Measurements from ENCODE around the gene SYT15B.
"Not testable (repeated sequence)": the region's sequence is repeated elsewhere in the genome, so short reads cannot be mapped to it uniquely, and the experiment has no call there.

Gene SYT15B

DNA sequence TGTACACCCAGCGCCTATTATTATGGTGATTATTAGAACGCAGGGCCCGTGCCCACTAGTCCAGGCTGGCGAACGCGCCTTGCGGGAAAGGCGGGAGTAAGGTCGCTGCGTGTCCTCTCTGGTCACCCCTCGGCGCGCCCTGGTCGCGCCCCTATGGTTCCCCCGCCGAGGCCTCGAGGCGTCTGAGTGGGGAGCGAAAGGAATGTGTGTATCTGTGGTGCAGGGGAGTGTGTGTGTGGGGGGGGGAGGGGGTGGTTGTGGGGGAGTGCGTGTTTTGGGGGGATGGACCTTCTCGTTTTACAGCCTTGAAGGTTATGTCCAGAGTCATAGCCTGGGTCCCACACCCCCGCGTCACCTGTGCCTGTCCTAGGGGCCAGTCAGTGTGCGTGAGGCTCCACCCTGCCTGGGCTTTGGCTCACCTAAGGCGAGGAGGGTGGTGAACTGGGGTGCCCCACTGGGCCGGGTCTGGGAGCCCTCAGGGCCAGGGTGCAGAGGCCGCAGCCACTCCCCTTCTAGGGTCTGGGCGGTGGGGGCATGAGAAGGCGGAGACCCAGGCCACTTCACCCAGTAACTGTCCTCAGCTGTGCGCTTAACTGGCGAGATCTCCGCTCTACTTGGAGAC is at the start of gene SYT15B:
TSS of gene SYT15B (minus strand) at position 39 of the 622 bp plus-strand sequence. CDS start 952 bp downstream, outside the sequence.
- H3K4me3 Mint-ChIP-seq; H3K27me3 Mint-ChIP-seq; H3K36me3 Mint-ChIP-seq (ENCODE audit: low read depth); H3K27ac Mint-ChIP-seq; H3K4me1 Mint-ChIP-seq (ENCODE audit: low read depth); H3K9me3 Mint-ChIP-seq: not testable (repeated sequence)

DNA sequence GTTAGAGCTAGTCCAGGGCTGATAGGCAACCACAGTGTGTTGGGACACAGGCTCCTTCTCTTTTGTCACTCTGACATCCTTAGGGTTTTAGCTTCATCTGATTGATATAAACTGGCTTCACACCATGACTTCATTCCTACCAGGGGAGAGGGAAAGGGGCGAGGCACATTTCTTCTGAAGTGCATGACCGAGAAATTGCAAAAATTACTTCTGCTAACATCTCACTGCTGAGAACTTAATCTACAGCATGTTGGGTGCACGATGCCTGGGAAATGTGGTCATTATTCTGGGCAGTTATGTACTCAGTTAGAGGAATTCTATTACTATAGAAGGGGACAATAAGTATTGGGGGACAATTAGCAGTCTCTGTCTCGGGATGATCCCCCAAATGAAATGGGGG is 16.2 kb upstream of the SYT15B start:
- not testable (repeated sequence) for H3K27ac Mint-ChIP-seq; H3K27me3 Mint-ChIP-seq; H3K36me3 Mint-ChIP-seq (ENCODE audit: low read depth); H3K4me3 Mint-ChIP-seq; H3K9me3 Mint-ChIP-seq; H3K4me1 Mint-ChIP-seq (ENCODE audit: low read depth)

DNA sequence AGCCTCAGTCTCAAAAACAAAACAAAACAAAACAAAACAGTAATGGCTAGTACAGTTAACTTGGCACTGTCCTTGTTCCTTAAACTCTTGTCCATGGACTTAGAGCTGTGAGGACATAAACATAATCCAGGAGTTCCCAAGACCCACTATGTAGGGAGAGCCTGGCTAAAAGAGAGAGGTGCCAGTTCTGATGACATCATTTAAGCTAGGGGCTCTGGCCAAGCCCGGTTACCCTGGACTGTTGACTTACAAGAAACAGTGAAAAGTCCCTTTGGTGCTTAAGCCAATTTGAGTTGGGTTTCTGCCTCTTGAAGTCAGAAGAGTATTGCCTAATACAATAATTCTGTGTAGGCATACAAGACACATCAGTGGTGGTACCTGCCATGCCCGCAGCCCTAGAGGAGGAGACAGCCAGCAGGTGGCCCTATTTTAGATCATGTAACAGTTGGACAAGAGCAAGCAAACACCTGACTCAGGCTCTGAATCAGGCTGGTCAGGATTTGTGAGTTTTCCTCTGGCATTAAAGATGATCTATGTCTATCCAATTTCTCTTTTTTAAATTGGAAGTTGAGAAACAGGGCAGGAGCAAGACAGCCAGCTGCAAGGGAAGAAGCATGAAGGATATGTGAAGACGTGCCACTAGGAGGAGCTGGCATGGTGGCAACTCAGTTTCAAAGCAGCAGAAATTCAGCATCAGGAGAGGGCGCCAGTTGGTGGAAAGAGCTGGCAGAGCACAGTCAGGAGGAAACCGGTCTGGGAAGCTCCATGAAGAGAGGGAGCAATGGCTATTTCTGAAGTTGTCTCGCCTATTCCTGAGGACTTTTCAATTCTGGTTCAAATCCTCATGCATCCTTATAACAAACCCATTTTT is 12.2 kb upstream of the SYT15B start:
- not testable (repeated sequence) for H3K4me3 Mint-ChIP-seq; H3K27me3 Mint-ChIP-seq; H3K27ac Mint-ChIP-seq; H3K36me3 Mint-ChIP-seq (ENCODE audit: low read depth); H3K4me1 Mint-ChIP-seq (ENCODE audit: low read depth); H3K9me3 Mint-ChIP-seq

DNA sequence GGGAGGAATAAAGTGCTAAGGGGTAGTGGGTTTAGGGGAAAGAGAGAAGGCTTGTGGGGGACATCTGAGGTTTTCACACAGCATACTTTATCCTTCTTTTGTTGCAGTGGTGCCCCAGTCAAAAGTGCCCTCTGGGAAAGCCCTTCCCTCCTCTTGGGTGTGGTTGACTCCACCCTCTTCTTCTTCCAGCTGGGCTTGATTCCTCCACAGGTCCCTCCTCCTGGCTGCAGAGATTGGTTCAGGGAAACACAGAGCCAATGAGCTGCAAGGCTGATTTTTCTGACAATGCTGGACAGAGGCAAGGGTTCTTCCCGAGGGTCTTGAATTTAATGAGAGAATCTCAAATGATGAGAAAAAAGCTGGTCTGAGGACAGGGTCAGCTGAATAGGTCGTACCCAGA is 7.4 kb upstream of the SYT15B start:
- H3K27ac Mint-ChIP-seq; H3K27me3 Mint-ChIP-seq; H3K9me3 Mint-ChIP-seq; H3K36me3 Mint-ChIP-seq (ENCODE audit: low read depth); H3K4me1 Mint-ChIP-seq (ENCODE audit: low read depth); H3K4me3 Mint-ChIP-seq: not testable (repeated sequence)

DNA sequence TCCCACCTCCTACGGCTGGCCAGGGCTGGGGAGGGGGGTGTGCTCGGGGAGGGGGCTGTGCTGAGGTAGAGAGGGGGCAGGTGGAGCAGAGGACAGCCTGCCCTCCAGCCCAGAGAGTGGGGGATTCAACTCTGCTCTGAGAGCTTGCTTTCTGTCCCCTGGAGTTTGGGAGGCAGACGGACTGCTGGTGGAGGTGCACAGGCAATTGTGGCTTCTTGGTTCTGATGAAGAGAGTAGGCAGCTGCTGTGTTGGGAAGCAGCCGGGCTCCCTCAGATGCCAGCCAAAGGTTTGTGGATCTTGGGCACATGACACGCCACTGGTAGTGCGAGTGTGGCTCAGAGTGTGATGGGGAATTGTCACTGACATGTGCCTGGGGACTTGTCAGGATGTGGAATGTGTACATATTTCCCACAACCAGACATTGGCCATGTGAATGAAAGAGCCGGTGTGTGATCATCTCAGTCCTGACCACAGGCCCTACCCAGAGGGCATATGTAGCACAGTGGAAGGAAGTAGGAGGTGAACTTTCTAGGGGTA is 5.3 kb upstream of the SYT15B start:
- H3K4me3 Mint-ChIP-seq; H3K9me3 Mint-ChIP-seq; H3K27ac Mint-ChIP-seq; H3K36me3 Mint-ChIP-seq (ENCODE audit: low read depth); H3K4me1 Mint-ChIP-seq (ENCODE audit: low read depth); H3K27me3 Mint-ChIP-seq: not testable (repeated sequence)

DNA sequence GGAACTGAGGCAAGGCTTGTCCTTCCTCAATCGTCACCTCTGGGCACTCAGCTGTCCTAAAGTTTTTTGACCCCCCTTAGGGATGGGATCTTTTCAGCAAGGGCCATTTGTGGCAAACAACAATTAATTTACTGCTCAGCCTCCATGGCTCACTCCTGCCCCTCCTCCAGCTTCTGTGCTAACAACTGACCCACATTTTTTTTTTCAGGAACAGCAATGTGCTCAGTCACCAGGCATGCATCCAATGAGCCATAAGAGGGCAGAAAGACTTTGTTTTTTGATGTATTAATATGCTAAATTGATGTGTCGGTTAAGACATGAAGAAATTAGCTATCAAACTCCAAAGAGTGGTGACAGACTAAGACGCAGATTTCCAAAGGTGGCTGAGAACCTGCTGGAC is 4.7 kb upstream of the SYT15B start:
- not testable (repeated sequence) for H3K27me3 Mint-ChIP-seq; H3K9me3 Mint-ChIP-seq; H3K36me3 Mint-ChIP-seq (ENCODE audit: low read depth); H3K4me1 Mint-ChIP-seq (ENCODE audit: low read depth); H3K27ac Mint-ChIP-seq; H3K4me3 Mint-ChIP-seq

DNA sequence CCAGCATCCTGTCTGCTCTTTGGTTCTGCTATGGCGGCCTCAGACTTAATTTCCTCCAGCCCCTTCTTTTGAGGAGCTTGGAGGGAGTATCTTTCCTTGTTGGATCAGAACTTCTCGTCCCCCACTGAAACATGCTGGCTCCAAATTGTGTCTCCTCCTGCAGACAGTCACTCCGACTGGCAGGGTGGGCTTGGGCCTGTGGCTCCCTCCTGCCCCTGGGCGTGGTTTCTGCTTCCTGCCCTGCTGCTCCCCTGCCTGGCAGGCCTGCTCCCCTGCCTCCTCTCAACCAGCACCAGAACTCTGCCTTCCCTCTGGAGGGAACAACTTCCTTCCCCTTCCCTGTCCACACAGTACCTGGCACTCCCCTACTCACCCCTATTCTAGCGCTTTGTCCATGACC is 3.8 kb upstream of the SYT15B start:
- not testable (repeated sequence) for H3K4me1 Mint-ChIP-seq (ENCODE audit: low read depth); H3K27ac Mint-ChIP-seq; H3K27me3 Mint-ChIP-seq; H3K4me3 Mint-ChIP-seq; H3K36me3 Mint-ChIP-seq (ENCODE audit: low read depth); H3K9me3 Mint-ChIP-seq

DNA sequence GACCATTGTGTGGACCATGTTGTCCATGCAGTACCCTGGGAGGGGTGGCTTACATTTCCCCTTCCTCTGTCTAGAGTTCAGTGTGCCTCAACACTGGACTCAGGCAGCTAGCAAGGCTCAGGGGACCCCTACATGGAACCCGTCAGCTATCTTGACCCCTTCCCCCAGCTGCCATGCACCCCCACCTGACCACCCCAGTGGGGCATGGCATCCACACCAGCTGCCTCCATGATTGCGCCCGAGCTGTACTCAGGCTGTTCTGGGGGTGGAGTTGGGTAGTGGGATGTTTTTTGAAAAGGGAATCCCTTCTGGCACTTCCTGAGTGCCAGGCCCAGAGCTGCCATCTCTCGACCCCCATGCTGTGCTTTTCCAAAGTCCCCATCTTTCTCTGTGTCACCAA is 1.8 kb upstream of the SYT15B start:
- H3K36me3 Mint-ChIP-seq (ENCODE audit: low read depth); H3K4me1 Mint-ChIP-seq (ENCODE audit: low read depth); H3K27me3 Mint-ChIP-seq; H3K27ac Mint-ChIP-seq; H3K4me3 Mint-ChIP-seq; H3K9me3 Mint-ChIP-seq: not testable (repeated sequence)

DNA sequence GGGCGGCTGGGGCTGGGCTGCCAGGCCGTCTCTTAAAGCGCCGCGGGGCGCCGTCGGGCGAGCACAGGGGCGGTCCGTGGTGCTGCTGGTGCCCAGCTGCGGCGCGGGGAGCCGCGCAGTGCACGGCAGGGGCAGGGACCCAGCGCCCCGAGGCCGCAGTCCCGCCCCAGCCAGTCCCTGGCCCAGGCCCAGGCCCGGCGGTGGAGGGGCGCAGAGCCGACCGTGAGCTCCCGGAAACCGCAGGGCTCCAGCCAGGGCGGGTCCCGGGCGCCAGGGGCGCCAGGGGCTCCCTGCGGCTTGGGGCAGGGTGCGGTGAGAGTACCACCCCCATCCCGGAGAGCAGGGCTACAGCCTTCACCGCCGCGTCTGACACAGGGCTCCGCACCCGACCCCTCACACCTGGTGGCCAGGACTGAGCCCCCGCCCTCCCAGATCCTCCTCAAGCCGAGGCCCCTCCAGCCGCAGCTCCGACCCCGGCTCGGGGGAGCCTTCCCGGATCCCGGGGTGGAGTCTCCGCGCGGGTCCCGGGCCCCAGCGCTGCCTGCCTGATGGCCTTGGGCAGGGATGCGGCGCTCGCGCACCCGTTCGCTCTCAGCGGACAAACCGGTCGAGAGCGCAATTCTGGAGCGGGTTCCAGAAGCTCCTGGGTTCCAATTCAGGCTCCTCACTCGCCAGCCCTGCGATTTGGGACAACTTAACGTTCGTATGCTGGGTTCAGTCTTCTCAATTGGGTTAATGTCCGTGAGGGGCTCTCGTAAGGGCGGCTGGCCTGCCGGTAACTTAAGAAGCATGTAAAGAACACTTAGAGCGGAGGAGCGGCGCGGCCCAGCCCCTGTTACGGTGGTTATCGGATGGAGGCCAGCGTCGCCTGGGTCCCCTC is 478 bp downstream of the SYT15B start:
- H3K27me3 Mint-ChIP-seq; H3K4me1 Mint-ChIP-seq (ENCODE audit: low read depth); H3K9me3 Mint-ChIP-seq; H3K27ac Mint-ChIP-seq; H3K4me3 Mint-ChIP-seq; H3K36me3 Mint-ChIP-seq (ENCODE audit: low read depth): not testable (repeated sequence)

DNA sequence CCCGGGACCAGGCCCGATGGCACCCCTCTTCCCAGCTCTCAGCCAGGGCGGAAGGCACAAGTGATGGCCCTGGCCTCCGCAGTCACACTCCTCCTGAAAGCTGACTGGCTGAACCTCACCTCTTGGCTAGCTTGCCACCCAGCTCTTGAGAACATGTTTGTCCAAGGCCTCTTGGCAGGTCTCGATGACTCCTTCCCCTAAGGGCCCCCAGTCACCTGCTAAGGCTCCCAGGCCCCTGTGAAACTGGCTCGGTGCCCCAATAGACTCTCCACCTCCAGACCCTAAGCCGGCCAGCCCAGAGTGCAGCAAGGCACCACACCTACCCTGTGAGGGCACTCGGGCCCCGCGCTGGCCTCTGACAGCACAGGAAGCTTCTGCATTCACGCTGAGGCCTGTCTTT is 4.5 kb downstream of the SYT15B start:
- H3K4me1 Mint-ChIP-seq (ENCODE audit: low read depth); H3K9me3 Mint-ChIP-seq; H3K27ac Mint-ChIP-seq; H3K4me3 Mint-ChIP-seq; H3K27me3 Mint-ChIP-seq; H3K36me3 Mint-ChIP-seq (ENCODE audit: low read depth): not testable (repeated sequence)

DNA sequence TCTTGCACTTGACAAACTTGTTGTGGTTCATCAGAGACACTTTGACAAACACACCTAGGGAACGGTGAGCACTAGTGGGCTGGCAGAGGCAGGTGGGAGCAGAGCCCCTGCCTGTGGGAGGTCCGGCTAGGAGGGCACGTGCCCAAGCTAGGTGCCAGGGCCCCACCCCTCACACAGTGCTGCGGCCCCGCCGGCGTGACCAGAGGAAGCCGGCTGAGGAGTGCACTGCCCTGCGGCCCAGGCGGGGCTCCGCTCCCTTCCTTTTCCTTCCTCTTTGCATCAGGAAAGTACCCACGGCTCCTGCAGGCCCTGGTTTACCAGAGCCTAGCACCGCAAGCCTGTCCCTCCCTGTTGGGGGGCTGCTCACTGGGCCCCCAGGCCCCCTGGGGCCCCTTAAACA is 7.2 kb downstream of the SYT15B start:
- not testable (repeated sequence) for H3K36me3 Mint-ChIP-seq (ENCODE audit: low read depth); H3K27me3 Mint-ChIP-seq; H3K9me3 Mint-ChIP-seq; H3K4me3 Mint-ChIP-seq; H3K27ac Mint-ChIP-seq; H3K4me1 Mint-ChIP-seq (ENCODE audit: low read depth)

DNA sequence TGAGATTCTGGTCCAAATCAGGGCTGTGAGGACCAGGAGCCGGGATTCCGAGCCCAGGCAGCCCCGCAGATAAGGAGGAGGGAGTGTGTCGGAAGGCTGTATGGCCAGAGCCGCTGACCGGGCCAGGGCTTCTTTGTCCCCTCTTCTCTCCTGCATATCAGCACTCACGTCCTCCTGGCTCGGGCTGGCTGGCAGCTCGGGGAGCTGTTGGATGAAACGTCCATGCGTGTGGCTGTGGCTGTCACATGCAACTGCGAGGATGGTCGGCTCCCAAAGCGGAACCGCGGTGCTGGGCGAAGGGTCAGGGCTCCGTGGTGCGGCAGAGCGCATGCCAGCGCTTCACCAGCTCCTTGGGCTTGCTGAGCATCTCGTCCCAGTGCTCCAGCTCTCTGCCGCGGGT is 9.5 kb downstream of the SYT15B start:
- not testable (repeated sequence) for H3K36me3 Mint-ChIP-seq (ENCODE audit: low read depth); H3K4me3 Mint-ChIP-seq

DNA sequence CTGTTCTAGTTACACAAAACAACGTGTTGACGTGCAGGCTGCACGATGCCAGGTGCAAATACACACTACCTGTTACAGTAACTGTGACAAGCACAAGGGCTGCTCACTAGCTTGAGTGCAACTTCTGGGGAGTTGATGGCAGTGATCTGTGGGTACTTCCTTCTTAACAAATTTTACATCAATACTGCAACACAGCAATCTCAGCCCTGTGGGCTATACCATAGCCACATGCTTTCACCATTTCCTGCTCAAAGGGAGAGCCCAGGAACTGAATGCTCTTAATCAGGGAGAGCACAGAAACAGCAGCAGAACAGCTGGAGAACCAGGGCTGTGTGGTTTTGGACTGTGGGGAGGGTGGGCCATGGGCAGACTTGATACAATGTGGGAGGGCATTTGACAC is 10.2 kb downstream of the SYT15B start:
- not testable (repeated sequence) for H3K9me3 Mint-ChIP-seq; H3K4me3 Mint-ChIP-seq; H3K4me1 Mint-ChIP-seq (ENCODE audit: low read depth); H3K27me3 Mint-ChIP-seq; H3K27ac Mint-ChIP-seq; H3K36me3 Mint-ChIP-seq (ENCODE audit: low read depth)

More for the DNA sequence above, 9.5 kb downstream of the SYT15B start:
- H3K27ac Mint-ChIP-seq; H3K4me1 Mint-ChIP-seq (ENCODE audit: low read depth); H3K27me3 Mint-ChIP-seq; H3K9me3 Mint-ChIP-seq: not testable (repeated sequence)

DNA sequence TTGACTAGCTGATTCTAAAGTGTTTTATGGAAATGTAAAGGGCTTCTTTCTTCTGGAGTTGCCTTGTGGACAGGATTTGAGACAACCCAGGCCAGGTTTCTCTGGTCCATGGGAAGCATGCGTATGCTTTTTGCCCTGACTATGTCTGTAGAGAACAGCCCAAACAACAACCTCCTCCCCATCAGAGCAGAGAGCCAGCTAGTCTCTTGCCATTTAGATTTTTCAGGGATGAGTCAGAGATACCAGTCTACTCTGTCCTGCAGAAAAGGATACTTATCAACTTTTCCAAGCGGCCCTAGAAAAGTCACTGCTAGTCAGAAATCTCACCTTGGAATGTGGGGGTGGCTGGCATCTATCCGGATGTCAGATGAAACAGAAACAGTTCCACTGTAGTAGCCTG is 11.6 kb downstream of the SYT15B start:
- H3K4me3 Mint-ChIP-seq; H3K27ac Mint-ChIP-seq; H3K4me1 Mint-ChIP-seq (ENCODE audit: low read depth); H3K27me3 Mint-ChIP-seq; H3K9me3 Mint-ChIP-seq; H3K36me3 Mint-ChIP-seq (ENCODE audit: low read depth): not testable (repeated sequence)

DNA sequence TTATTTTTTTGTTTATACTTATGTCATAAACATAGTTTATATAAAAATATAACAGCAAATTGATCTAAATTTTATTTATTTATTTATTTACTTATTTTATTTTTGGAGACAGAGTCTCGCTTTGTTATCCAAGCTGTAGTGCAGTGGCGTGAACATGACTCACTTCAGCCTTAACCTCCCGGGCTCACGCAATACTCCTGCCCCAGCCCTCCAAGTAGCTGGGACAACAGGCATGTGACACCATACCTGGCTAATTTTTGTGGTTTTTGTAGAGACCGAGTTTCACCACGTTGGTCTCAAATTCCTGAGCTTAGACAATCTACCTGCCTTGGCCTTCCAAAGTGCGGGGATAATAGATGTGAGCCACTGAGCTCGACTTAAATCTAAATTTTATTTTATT is 13.0 kb downstream of the SYT15B start:
- H3K4me1 Mint-ChIP-seq (ENCODE audit: low read depth); H3K27ac Mint-ChIP-seq; H3K4me3 Mint-ChIP-seq; H3K27me3 Mint-ChIP-seq; H3K9me3 Mint-ChIP-seq; H3K36me3 Mint-ChIP-seq (ENCODE audit: low read depth): not testable (repeated sequence)

Measured in stimulated activated naive CD8-positive, alpha-beta T cell treated with anti-CD3 and anti-CD28 coated beads, Interleukin-15, Interleukin-2, amounts not matched to agents 100 ng/mL and 50 ng/mL, for 24 hours (primary cell).